HepG2 (cell line): ENCODE results near the gene SNAPC4. TPM values are rescaled to one million over a fixed set of nuclear protein-coding genes. Genes with fewer than 3 reads are reported as not detected.
A peak's percentile ranks its signal among the peaks of the same experiment; 100 is the strongest.

Source experiments
- ATF2 ChIP-seq: sonication (generic); formaldehyde crosslinking; IDR thresholded peaks from 2 replicates; pipeline ENCODE4 v1.4.0; 2020; ENCODE audit warnings: missing genetic modification reagents
- CREB3 ChIP-seq: sonication (generic); formaldehyde crosslinking; IDR thresholded peaks from 2 replicates; pipeline ENCODE4 v1.5.0; 2020; ENCODE audit warnings: missing genetic modification reagents
- DNMT3B ChIP-seq: conservative IDR thresholded peaks from 2 replicates; pipeline ENCODE4 v1.6.1; 2016; ENCODE audit warnings: missing biosample characterization, control low read depth
- EED ChIP-seq: sonication (generic); formaldehyde crosslinking; IDR thresholded peaks from 2 replicates; pipeline ENCODE4 v1.5.0; 2020; ENCODE audit warnings: mild to moderate bottlenecking, missing genetic modification reagents
- FIP1L1 ChIP-seq: fragments of 200-400 bp; formaldehyde crosslinking; IDR thresholded peaks from 2 replicates; pipeline ENCODE4 v1.6.1; 2018; ENCODE audit warnings: low read depth, mild to moderate bottlenecking, low read length, moderate library complexity, borderline replicate concordance; ENCODE audit not compliant: insufficient read depth
- GZF1 ChIP-seq: sonication (generic); formaldehyde crosslinking; IDR thresholded peaks from 2 replicates; pipeline ENCODE4 v1.5.1; 2020; ENCODE audit warnings: mild to moderate bottlenecking, missing genetic modification reagents
- KLF16 ChIP-seq, 2 experiments: sonication (generic) in 1 of 2; formaldehyde crosslinking in 1 of 2; IDR thresholded peaks; 2 replicates each; pipeline versions ENCODE4 v1.6.1 to v1.8.0; 2016 to 2023; ENCODE audit warnings: missing genetic modification reagents in 2 of 2, missing compliant biosample characterization in 1 of 2
- MXD4 ChIP-seq: IDR thresholded peaks from 2 replicates; pipeline ENCODE4 v1.6.1; 2016; ENCODE audit warnings: mild to moderate bottlenecking, missing biosample characterization, missing genetic modification reagents
- MYC ChIP-seq: sonication (generic); formaldehyde crosslinking; IDR thresholded peaks from 2 replicates; pipeline ENCODE4 v1.9.0; 2021; ENCODE audit warnings: missing genetic modification reagents, borderline replicate concordance
- PITX1 ChIP-seq: sonication (generic); formaldehyde crosslinking; IDR thresholded peaks from 2 replicates; pipeline ENCODE4 v1.5.1; 2020; ENCODE audit warnings: mild to moderate bottlenecking, missing genetic modification reagents
- SNAPC4 ChIP-seq: sonication (generic); formaldehyde crosslinking; IDR thresholded peaks from 2 replicates; pipeline ENCODE4 v1.4.0; 2020; ENCODE audit warnings: mild to moderate bottlenecking, missing genetic modification reagents
- SRSF9 ChIP-seq: fragments of 200-400 bp; formaldehyde crosslinking; IDR thresholded peaks from 2 replicates; pipeline ENCODE4 v1.6.1; 2018; ENCODE audit warnings: borderline replicate concordance, mild to moderate bottlenecking, low read depth, low read length; ENCODE audit not compliant: insufficient read depth, poor library complexity, severe bottlenecking
- TBL1XR1 ChIP-seq: fragments of 150-350 bp; IDR thresholded peaks from 2 replicates; pipeline ENCODE4 v1.6.1; 2014; ENCODE audit warnings: borderline replicate concordance, low read length; ENCODE audit not compliant: partially characterized antibody
- XBP1 ChIP-seq: sonication (generic); formaldehyde crosslinking; IDR thresholded peaks from 2 replicates; pipeline ENCODE4 v1.5.0; 2020; ENCODE audit warnings: missing genetic modification reagents
- ZFP62 ChIP-seq: sonication (generic); formaldehyde crosslinking; IDR thresholded peaks from 2 replicates; pipeline ENCODE4 v1.4.0; 2020; ENCODE audit warnings: missing genetic modification reagents
- ZFP91 ChIP-seq: sonication (generic); formaldehyde crosslinking; IDR thresholded peaks from 2 replicates; pipeline ENCODE4 v1.9.0; 2022; ENCODE audit warnings: missing genetic modification reagents, mild to moderate bottlenecking, borderline replicate concordance
- ZNF446 ChIP-seq: sonication (generic); formaldehyde crosslinking; IDR thresholded peaks from 2 replicates; pipeline ENCODE4 v1.5.0; 2020; ENCODE audit warnings: mild to moderate bottlenecking, missing genetic modification reagents
- ZNF558 ChIP-seq: sonication (generic); formaldehyde crosslinking; IDR thresholded peaks from 2 replicates; pipeline ENCODE4 v1.9.0; 2022; ENCODE audit warnings: mild to moderate bottlenecking, missing genetic modification reagents, borderline replicate concordance
- polyA plus RNA-seq, 8 experiments: library from polyadenylated mRNA; depleted of rRNA in 3 of 8; stranded (reverse) in 7 of 8; unstranded in 1 of 8; fragments of >200 nt; fragmentation: Illumina TruSeq in 4 of 8; extraction: Trizol in 4 of 8; gene quantifications; 2 replicates each; pipeline versions ENCODE4 v1.2.1 to v1.2.3, GENCODE V29; 2011 to 2016; ENCODE audit warnings: low read depth in 4 of 8, missing spikeins in 1 of 8, mixed read lengths in 1 of 8; ENCODE audit not compliant: insufficient read depth in 1 of 8
- total RNA-seq, 5 experiments: library from RNA; depleted of rRNA; stranded (reverse); fragments of >200 nt; fragmentation: Illumina TruSeq; extraction: Trizol; gene quantifications; 2 replicates each; pipeline ENCODE4 v1.2.3, GENCODE V29; 2016; ENCODE audit warnings: low read depth in 1 of 5

The SNAPC4 gene
- total and polyA plus RNA-seq, 2 of the 13 experiments (the other 11 are each of a cell fraction or from before 2014, with no cell fraction given): 2.0 to 6.0 TPM

- TF ChIP-seq PITX1 (no peak), GZF1 (no peak), SNAPC4 (0 out of 2 replicates have a peak, but pooled peaks have one; percentile 35), MXD4 (CRISPR knock-in tag) (no peak), KLF16 (CRISPR knock-in tag; IDR thresholded peaks at IDR 0.05) (no peak), DNMT3B (no peak), ATF2 (no peak), ZFP62 (CRISPR knock-in tag) (no peak), MYC (CRISPR knock-in tag) (peak; percentile 68), FIP1L1 (no peak), TBL1XR1 (no peak), ZNF558 (CRISPR knock-in tag) (no peak), SRSF9 (no peak), CREB3 (CRISPR knock-in tag) (no peak), EED (CRISPR knock-in tag) (no peak), ZNF446 (CRISPR knock-in tag) (no peak), XBP1 (CRISPR knock-in tag) (no peak), ZFP91 (CRISPR knock-in tag) (peak; percentile 29; the same call in 1 of the 2 replicates)
Measured at GRCh38 chr9:136373300-136374182, 26.4 kb downstream of the SNAPC4 start, which contains the start of gene CARD9 (continued).
